GM18519 (cell line): ENCODE results near the gene IFI44.

Experiments used
- ATAC-seq: cut with Tn5 transposase; IDR thresholded peaks from one replicate; pipeline ENCODE4 v1.9.1; 2021; ENCODE audit warnings: mild to moderate bottlenecking, moderate library complexity; ENCODE audit not compliant: unreplicated experiment, low FRiP score

Gene IFI44, protein sequence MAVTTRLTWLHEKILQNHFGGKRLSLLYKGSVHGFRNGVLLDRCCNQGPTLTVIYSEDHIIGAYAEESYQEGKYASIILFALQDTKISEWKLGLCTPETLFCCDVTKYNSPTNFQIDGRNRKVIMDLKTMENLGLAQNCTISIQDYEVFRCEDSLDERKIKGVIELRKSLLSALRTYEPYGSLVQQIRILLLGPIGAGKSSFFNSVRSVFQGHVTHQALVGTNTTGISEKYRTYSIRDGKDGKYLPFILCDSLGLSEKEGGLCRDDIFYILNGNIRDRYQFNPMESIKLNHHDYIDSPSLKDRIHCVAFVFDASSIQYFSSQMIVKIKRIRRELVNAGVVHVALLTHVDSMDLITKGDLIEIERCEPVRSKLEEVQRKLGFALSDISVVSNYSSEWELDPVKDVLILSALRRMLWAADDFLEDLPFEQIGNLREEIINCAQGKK

DNA sequence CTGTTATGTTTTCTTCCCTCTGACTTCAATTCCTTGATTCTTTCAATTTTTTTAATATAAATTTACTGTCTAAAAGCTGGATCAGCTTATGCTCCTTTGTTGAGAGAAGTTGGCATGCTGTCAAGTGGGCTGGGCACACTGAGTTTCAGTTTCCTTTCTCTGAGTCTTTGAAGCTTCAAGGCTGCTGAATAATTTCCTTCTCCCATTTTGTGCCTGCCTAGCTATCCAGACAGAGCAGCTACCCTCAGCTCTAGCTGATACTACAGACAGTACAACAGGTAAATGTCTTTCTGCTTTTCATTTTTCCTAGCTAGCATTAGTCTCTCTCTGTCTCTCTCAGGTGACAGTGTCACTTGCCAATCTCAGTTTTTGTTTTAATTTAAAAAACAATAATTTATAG, at the start of gene IFI44:
IFI44 (plus strand) TSS at position 204 of the 400 bp plus-strand sequence. CDS start 365 bp downstream, outside the sequence.
- ATAC-seq: peak; percentile 89

DNA sequence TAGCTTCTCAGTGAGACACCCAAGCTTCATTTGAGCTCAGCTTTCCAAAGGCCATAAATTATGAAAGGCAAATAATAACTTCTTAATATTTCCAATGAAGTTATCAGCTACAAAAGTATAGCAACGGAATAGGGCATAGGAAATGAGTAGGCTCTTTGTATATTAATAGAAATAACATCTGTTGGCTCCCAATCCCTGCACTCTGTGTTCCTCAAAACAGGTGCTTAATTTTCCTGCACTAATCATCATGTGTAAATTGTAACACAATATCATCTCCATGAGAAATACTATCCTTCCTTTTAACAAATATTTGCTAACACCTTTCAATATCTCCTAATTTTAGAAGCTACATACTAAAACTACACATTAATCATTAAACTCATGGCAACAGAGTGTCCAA, 48.6 kb upstream of the IFI44 start:
- ATAC-seq: no peak

GRCh38 chr1:78603206-78603605, 46.4 kb upstream of the IFI44 start:
- ATAC-seq: no peak

- no peak for ATAC-seq
Measured at GRCh38 chr1:78604643-78605042, 45.0 kb upstream of the IFI44 start.

DNA sequence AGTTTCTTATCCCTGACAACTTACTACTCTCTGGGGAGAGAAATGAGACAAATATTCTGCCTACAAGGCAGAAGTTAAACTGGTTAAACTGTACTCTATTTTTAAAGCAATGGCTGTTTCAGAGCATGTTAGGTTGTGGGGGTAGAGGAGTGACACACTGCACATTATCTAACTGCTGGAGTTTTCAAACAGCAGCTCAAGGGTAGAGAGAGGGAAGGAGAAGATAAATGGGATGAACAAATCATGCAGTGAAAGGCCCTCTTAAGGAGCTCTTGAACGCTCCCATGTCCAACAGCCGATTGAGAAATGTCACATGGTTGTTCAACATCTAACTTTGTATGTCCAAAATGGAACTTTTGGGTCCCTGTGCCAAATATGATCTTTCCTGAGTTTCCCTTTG, 43.4 kb upstream of the IFI44 start:
- ATAC-seq: no peak

- no peak for ATAC-seq
Measured at GRCh38 chr1:78607334-78607927, 42.2 kb upstream of the IFI44 start.

- no peak for ATAC-seq
Measured at GRCh38 chr1:78607944-78608343, 41.7 kb upstream of the IFI44 start.

DNA sequence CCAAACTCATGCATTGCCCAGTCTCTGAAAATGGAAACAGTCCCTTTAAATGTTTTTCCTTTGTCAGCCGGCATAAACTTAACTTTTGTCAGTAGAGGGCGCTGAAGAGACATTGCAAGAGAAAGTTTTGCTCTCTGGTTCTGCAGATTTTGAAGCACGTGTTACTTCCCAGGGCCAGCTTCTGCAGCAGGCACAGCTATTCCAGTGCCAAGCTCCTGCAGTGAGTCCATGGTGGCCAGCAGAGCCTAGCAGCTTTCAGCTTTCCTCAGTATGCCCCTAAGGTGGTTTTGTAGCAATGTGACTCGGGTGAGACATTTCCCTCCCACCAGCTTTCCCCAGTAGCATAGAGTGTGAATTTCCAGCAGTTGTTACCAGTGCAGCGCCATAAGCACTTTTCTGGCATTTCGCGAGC, 32.0 kb upstream of the IFI44 start:
- peak; percentile 50 for ATAC-seq

DNA sequence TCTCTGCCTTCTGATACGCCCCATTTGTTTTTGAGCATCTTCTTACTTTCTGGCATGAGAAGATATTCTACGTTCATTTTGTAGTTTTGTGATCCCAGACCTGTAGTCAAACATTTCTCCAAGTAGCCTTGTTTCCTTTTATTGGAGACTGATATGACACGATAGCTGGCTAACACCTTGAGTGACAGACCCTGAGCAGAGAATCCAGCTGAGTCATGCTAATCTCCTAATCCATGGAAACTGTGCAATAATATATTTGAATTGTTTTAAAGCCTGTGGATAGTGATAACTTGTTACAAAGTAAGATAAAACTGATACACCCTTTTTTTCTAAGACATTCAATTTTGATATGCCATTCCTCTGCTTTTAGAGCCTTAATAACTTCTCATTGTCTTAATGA, 30.6 kb upstream of the IFI44 start:
- ATAC-seq: no peak

- no peak for ATAC-seq
Measured at GRCh38 chr1:78619446-78619802, 30.2 kb upstream of the IFI44 start.

DNA sequence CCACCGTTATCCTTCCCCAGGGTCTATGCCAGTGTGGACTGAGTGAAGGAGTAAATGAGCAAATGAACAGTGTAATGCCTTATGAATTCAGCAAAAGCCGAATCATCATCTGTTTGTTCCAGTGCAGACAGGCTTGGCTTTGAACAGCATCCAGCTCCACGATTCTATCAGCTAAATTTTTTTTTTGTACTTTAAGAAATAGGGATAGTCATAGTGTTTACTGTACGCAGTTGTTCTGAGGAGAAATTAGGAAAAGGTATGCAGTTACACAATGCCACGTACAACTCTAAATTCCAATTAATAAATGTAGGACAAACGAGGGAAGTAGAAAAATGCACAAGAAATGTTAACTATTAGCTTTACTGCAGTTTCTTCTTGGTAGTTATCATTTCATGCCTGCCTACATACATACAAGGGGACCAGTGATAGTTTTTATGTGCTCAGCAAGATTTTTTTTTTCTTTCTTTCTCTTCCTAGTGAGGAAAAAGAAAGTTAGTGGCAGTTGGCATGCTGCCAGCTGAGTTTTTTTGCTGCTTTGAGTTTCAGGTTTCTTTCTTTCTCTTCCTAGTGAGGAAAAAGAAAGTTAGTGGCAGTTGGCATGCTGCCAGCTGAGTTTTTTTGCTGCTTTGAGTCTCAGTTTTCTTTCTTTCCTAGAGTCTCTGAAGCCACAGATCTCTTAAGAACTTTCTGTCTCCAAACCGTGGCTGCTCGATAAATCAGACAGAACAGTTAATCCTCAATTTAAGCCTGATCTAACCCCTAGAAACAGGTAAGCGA, 29.6 kb upstream of the IFI44 start, which contains the start of gene IFI44L:
IFI44L (plus strand) TSS at position 646 of the 777 bp plus-strand sequence. CDS start 7,468 bp downstream, outside the sequence.
- no peak for ATAC-seq

DNA sequence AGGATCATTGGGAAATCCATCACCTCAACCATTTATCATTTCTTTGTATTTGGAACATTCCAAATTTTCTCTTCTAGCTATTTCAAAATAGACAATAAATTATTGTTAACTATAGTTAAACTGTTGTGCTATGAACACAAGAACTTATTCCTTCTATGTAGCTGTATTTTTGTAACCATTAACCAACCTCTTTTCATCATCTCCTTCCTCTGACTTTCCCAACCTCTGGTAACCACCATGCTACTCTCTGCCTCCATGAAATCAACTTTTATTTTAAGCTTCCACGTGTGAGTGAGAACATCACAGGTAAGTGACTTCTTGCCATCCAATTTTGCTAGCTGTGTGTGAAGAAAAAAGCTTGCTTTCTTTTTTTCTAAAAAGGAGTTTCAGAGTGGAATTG, 29.0 kb upstream of the IFI44 start:
- no peak for ATAC-seq

- no peak for ATAC-seq
Measured at GRCh38 chr1:78622548-78622947, 27.1 kb upstream of the IFI44 start.

DNA sequence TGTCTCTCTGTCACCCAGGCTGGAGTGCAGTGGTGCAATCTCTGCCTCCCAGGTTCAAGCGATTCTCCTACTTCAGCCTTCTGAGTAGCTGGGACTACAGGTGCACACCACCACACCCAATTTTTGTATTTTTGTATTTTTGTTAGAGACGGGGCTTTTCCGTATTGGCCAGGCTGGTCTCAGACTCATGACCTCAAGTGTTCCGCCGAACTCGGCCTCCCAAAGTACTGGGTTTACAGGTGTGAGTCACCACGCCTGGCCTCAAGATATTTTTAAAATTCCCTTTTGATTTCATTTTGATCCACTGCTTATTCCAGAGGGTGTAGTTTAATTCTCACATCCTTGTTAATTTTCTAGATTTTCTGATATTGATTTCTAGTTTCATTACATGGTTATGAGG, 25.6 kb upstream of the IFI44 start:
- no peak for ATAC-seq

DNA sequence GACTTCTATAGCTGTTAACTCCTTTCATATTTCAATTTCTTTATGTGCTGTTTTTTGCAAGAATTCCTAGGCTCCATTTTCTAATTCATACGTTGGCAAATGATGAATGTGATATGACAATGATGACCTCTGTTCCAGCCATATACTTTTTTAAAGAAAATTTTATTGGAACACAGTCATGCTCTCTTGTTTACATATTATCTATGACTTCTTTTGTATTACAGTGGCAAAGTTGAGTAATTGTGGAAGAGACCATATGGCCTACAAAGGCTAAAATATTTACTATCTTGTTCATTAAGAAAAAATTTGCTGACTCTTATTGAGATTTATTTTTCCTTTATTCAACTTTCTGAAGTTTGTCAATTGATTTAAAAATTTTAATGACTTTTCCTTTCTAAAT, 22.3 kb upstream of the IFI44 start:
- ATAC-seq: no peak

- ATAC-seq: no peak
Measured at GRCh38 chr1:78630600-78630999, 19.0 kb upstream of the IFI44 start.

DNA sequence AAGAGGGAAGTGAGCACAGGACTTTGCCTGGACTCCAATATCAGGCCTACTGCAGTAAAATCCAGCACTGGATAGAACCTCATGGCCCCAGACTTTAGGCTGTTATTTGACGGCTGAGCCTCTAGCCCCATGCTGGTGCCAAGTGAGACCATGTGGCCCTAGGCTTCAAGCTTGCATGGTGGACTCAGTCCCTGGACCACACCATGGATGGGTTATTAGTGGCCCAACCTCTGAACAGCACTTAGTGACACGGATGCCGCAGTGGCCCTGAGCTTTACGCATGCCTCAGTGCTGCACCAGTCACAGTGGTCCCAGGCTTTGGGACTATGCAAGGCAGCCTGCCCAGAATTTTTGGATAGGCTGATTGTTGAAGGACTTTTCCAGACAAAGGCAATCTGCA, 16.4 kb upstream of the IFI44 start:
- ATAC-seq: no peak

DNA sequence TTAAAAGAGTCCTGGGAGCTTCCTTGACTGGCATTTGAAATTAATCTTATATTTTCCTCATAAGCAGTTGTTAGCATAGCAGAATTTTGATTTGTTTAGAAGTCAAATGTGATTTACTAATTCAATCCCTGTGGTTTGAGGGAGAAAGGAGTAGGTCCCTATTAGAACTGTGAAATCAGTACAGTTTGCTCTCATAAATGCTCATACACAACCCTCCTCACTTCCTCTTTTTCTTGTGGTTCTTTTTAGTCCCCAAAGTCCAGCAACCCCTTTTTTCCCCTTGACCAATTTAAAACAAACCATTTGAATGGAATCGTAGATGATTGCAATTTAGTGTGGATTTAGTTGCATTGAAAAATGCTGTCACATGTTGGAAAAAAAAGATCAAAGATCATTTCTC, 9.2 kb upstream of the IFI44 start:
- ATAC-seq: peak; percentile 77

DNA sequence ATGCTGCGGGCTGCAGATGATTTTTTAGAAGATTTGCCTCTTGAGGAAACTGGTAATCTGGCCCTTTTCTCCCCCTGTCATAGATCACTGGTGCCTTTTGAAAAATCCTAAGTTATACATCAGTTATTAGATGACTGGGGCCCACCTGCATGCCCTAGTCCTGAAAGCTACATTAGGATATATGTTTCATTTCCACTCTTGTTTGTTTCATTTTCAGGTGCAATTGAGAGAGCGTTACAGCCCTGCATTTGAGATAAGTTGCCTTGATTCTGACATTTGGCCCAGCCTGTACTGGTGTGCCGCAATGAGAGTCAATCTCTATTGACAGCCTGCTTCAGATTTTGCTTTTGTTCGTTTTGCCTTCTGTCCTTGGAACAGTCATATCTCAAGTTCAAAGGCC, 8.1 kb upstream of the IFI44 start:
- no peak for ATAC-seq

GRCh38 chr1:78645723-78646122, 3.9 kb upstream of the IFI44 start:
- no peak for ATAC-seq

GRCh38 chr1:78647238-78647637, 2.4 kb upstream of the IFI44 start:
- no peak for ATAC-seq
